AML-193 (cell line): ENCODE results near the gene GYPC.
A peak's percentile ranks its signal among the peaks of the same experiment; 100 is the strongest.

Experiments used
- DNase-seq, 2 experiments: peaks; one replicate each; lab custom pipeline; 2025; lab: John Stamatoyannopoulos, UW

Gene GYPC

DNA sequence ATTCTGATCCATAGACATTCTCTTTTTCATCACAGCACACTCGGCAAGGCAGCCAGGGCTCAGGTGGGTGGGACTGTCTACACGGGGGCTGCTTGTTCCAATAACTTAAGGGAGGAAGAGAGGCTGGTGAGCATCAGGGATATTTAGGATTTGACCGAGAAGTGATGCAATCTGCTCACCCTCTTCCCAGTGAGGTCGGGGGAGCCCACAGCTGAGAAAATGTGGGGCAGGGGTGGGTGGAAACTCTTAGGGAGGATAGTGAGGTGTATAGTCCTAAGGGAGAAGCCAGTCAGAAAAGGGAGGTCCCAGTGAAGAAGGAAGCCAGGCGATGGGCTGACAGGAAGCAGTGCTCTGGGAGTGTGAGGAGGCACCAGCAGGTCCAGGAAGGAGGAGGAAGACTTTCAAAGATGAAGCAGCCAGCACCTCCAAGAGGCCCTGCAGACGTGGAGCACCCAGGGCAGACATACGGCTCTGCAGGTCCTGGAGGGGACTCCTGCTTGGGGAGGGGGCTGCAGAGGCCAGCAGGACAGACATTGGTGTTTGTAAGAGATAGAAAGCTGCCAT lies 76.8 kb downstream of the GYPC start:
- DNase-seq: no peak

DNA sequence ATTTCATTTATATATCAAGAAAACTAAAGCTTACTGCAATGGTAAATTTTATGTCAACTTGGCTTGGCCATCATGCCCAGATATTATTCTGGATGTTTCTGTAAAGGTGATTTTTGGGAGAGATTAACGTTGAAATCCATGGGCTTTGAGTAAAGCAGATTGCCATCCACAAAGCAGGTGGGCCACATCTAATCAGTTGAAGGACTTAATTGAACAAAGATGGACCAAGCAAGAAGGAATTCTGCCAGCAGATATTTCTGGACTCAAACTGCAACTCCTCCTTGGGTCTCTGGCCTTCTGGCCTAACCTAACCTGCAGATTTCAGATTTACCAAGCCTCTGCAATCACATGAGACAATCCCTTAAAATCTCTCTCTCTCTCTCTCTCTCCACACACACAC lies 77.8 kb downstream of the GYPC start:
- no peak for DNase-seq

DNA sequence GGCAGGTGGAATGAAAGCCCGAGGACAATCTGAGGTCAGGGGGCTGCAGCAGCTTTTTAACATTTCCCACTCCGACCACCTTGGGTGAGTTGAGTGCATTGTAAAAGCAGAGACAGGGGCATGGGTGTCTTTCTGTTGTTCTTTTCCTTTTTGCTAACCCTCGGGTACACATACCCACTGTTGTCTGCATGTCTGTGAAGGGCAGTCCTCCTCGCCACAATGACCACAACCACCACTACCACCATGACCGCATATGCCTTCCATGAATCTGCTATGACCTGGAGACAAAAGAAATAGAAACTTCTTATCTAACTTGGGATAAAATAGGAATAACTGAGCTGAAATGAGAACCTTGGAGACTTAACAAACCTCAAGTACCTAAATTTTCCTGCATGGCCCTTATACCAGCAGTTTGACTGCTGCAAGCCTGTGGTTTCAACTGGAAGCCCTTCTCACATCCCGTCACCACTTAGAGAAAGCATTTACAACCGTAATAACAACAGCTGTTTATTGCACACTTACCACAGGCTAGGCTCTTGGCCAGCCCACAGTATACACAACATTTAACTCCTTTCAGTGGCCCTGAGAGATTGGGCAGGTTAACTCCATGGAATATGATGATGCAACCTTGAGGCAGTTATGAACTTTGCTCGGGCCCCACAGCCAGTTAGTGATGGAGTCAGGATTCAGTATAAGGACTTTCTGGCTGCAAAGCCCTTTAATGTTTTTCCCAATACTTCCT lies 80.3 kb downstream of the GYPC start:
- DNase-seq: peak; percentile 10 to 26

DNA sequence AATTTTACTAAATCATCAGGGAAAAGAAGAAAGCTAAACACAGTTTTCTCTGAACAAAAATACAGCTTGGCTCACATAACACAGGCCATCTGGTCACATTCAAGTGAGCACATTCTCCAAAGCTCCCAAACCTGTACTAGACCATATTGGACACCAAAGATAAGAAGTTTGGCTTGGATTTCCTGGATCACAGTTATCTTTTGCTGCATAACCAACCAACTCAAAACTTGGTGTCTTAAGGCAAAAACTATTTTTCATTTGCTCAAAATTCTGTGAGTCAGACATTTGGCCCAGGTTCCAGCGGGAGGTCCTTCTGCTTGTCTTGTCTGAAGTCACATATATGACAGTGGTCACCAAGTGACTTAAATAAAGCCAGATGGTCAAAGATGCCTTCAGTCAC lies 83.2 kb downstream of the GYPC start:
- no peak for DNase-seq

DNA sequence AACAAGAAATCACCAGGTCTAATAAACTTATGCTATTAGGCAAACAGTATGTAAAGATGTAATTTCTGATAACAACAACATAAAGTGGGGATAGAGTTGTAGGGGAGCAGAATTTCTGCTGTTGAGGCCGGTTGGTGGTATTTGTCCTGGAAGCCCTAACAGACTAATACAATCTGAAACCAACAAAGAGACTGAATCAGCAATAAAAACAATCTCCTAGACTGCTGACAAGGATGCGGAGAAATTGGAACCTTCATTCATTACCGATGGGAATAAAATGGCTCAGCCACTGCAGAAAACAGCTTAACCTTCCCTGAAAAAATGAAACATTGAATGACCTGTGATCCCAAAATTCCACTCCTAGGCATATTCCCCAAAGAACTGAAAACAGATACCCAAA lies 88.7 kb downstream of the GYPC start:
- no peak for DNase-seq
